Endodermal cell (in vitro differentiated cells): ENCODE results near the gene CELF1. TPM values are rescaled to one million over a fixed set of nuclear protein-coding genes. Genes with fewer than 3 reads are reported as not detected.

ENCODE experiments used
- DNase-seq: peaks from one replicate; pipeline ENCODE4 v3.0.0-alpha.2; 2017
- H3K27ac ChIP-seq: 2 replicates; pipeline ENCODE4 v1.5.1; 2013; ENCODE audit warnings: mild to moderate bottlenecking, low read depth, low read length, moderate library complexity
- H3K27me3 ChIP-seq: 2 replicates; pipeline ENCODE4 v1.6.1; 2013; ENCODE audit warnings: mild to moderate bottlenecking, low read length, moderate library complexity; ENCODE audit not compliant: insufficient read depth, control insufficient read depth, poor library complexity, severe bottlenecking
- H3K36me3 ChIP-seq: 2 replicates; pipeline ENCODE4 v1.7.0; 2013; ENCODE audit warnings: mild to moderate bottlenecking, low read length, moderate library complexity; ENCODE audit not compliant: control insufficient read depth, insufficient read depth
- H3K4me1 ChIP-seq: one replicate; pipeline ENCODE4 v1.7.0; 2013; ENCODE audit warnings: low read length; ENCODE audit not compliant: control insufficient read depth, insufficient read depth
- H3K4me3 ChIP-seq: 2 replicates; pipeline ENCODE4 v1.5.1; 2013; ENCODE audit warnings: mild to moderate bottlenecking, low read length, moderate library complexity
- H3K9ac ChIP-seq: 2 replicates; pipeline ENCODE4 v1.6.1; 2013; ENCODE audit warnings: mild to moderate bottlenecking, low read length, moderate library complexity; ENCODE audit not compliant: poor library complexity, severe bottlenecking; ENCODE audit errors: extremely low read depth
- H3K9me3 ChIP-seq: 2 replicates; pipeline ENCODE4 v1.6.1; 2013; ENCODE audit warnings: mild to moderate bottlenecking, low read length, moderate library complexity; ENCODE audit not compliant: control insufficient read depth
- H3K27ac Mint-ChIP-seq: 2 replicates; pipeline ENCODE4 v1.8.0; 2020; ENCODE audit warnings: mixed read lengths
- H3K27me3 Mint-ChIP-seq: 2 replicates; pipeline ENCODE4 v1.8.0; 2021; ENCODE audit warnings: mild to moderate bottlenecking, mixed read lengths; ENCODE audit not compliant: insufficient read depth
- H3K36me3 Mint-ChIP-seq: 2 replicates; pipeline ENCODE4 v1.8.0; 2020; ENCODE audit warnings: low read depth, mixed read lengths
- H3K4me1 Mint-ChIP-seq: 2 replicates; pipeline ENCODE4 v1.8.0; 2020; ENCODE audit warnings: mixed read lengths
- H3K4me3 Mint-ChIP-seq: 2 replicates; pipeline ENCODE4 v1.8.0; 2020; ENCODE audit warnings: mild to moderate bottlenecking, moderate library complexity, mixed read lengths
- H3K9me3 Mint-ChIP-seq: 2 replicates; pipeline ENCODE4 v1.8.0; 2020; ENCODE audit warnings: mild to moderate bottlenecking, mixed read lengths
- CTCF ChIP-seq: fragments of 200-600 bp; sonication (generic); conservative IDR thresholded peaks from 2 replicates; pipeline ENCODE4 v1.5.0; 2021; ENCODE audit warnings: antibody characterized with exemption, mild to moderate bottlenecking
- WGBS, 2 experiments: methylation state at CpG; one replicate each; pipeline versions ENCODE4 v1.1.5 to v1.1.7; 2013; ENCODE audit warnings: missing lambda C conversion rate in 2 of 2, mixed read lengths in 1 of 2; ENCODE audit not compliant: insufficient coverage in 1 of 2, insufficient read length in 1 of 2; 5-methylcytosine and 5-hydroxymethylcytosine counted together
- total RNA-seq, 2 donors: library from RNA; stranded (reverse); fragmentation: NEBNext Ultra II Directional in 1 of 2; extraction: Animal tissue kit (Norgen Biotek cat#: 25700) in 1 of 2; gene quantifications; 2 replicates in 1 of 2; 3 replicates in 1 of 2; pipeline ENCODE4 v1.2.1, GENCODE V29; 2021

The CELF1 gene
- total RNA-seq, 2 donors from 2014 or later, result 202 to 205 TPM

GRCh38 chr11:47488111-47488510 is 64.8 kb downstream of the CELF1 start:
- no peaks in the 10 kb centered on the region for H3K9me3 ChIP-seq
- no peak overlapping the region for H3K27ac Mint-ChIP-seq
- no peaks in the 10 kb centered on the region for H3K4me1 Mint-ChIP-seq
- no peak overlapping the region for H3K27ac ChIP-seq
- WGBS, 2 experiments, result 89 to 100% methylated on average over 2 to 3 of the region's 3 CpGs
- H3K36me3 Mint-ChIP-seq, result peaks cover 60% of the 10 kb centered on the region
- H3K9me3 Mint-ChIP-seq, result no peaks in the 10 kb centered on the region
- H3K9ac ChIP-seq, result no peak overlapping the region
- no peak overlapping the region for H3K4me3 ChIP-seq
- no peaks in the 10 kb centered on the region for H3K27me3 Mint-ChIP-seq
- H3K36me3 ChIP-seq, result peaks cover 78% of the 10 kb centered on the region
- no peak for DNase-seq
- no peak overlapping the region for H3K4me3 Mint-ChIP-seq
- H3K27me3 ChIP-seq, result no peaks in the 10 kb centered on the region
- H3K4me1 ChIP-seq, result no peaks in the 10 kb centered on the region
- no peak for TF ChIP-seq CTCF

- no peak overlapping the region for H3K4me3 Mint-ChIP-seq
These were observed 65.5 kb downstream of the CELF1 start for GRCh38 chr11:47487421-47487820.

GRCh38 chr11:47485107-47485506 is 67.8 kb downstream of the CELF1 start:
- H3K27ac ChIP-seq, result no peak overlapping the region
- no peak overlapping the region for H3K9ac ChIP-seq
- no peaks in the 10 kb centered on the region for H3K9me3 Mint-ChIP-seq
- H3K4me1 Mint-ChIP-seq, result no peaks in the 10 kb centered on the region
- H3K27me3 Mint-ChIP-seq, result no peaks in the 10 kb centered on the region
- no peak overlapping the region for H3K4me3 Mint-ChIP-seq
- H3K36me3 ChIP-seq, result peaks cover 87% of the 10 kb centered on the region
- no peak for TF ChIP-seq CTCF
- 89 to 97% methylated on average over 7 of the region's 7 CpGs for WGBS, 2 experiments
- H3K4me3 ChIP-seq, result no peak overlapping the region
- H3K27ac Mint-ChIP-seq, result peak overlapping the region; percentile 21
- H3K4me1 ChIP-seq, result no peaks in the 10 kb centered on the region
- no peaks in the 10 kb centered on the region for H3K9me3 ChIP-seq
- H3K27me3 ChIP-seq, result no peaks in the 10 kb centered on the region
- no peak for DNase-seq
- H3K36me3 Mint-ChIP-seq, result peaks cover 76% of the 10 kb centered on the region

More at GRCh38 chr11:47487421-47487820, 65.5 kb downstream of the CELF1 start:
- H3K27ac ChIP-seq, result no peak overlapping the region
- no peaks in the 10 kb centered on the region for H3K27me3 Mint-ChIP-seq
- H3K27ac Mint-ChIP-seq, result no peak overlapping the region
- no peaks in the 10 kb centered on the region for H3K27me3 ChIP-seq
- H3K4me1 Mint-ChIP-seq, result no peaks in the 10 kb centered on the region
- H3K36me3 Mint-ChIP-seq, result peaks cover 61% of the 10 kb centered on the region
- no peak for TF ChIP-seq CTCF
- H3K9me3 Mint-ChIP-seq, result no peaks in the 10 kb centered on the region
- H3K9me3 ChIP-seq, result no peaks in the 10 kb centered on the region
- H3K4me1 ChIP-seq, result no peaks in the 10 kb centered on the region
- peaks cover 78% of the 10 kb centered on the region for H3K36me3 ChIP-seq
- H3K9ac ChIP-seq, result no peak overlapping the region
- no peak for DNase-seq
- WGBS, 2 experiments, result 94% methylated on average over 2 of the region's 2 CpGs
- H3K4me3 ChIP-seq, result no peak overlapping the region
